Right lung (tissue), 5 donors: ENCODE data around the gene NT5M. TPM values are rescaled to one million over a fixed set of nuclear protein-coding genes. Genes with fewer than 3 reads are reported as not detected.
"Not testable (repeated sequence)": the region's sequence is repeated elsewhere in the genome, so short reads cannot be mapped to it uniquely, and the experiment has no call there.

Source experiments
- DNase-seq, 2 donors: peaks; one replicate each; pipeline ENCODE4 v3.0.0-alpha.2; 2013
- polyA plus RNA-seq, 5 donors: library from polyadenylated mRNA; unstranded; fragments of 120-200 nt; gene quantifications; one replicate each; pipeline versions ENCODE4 v1.2.1 to v1.2.3, GENCODE V29; 2013; ENCODE audit warnings: inconsistent platforms in 1 of 5, low replicate concordance in 1 of 5; ENCODE audit not compliant: insufficient read length in 5 of 5, insufficient read depth in 1 of 5

NT5M gene
- polyA plus RNA-seq, 5 donors: 2.7 to 6.5 (median 3.7) TPM

DNA sequence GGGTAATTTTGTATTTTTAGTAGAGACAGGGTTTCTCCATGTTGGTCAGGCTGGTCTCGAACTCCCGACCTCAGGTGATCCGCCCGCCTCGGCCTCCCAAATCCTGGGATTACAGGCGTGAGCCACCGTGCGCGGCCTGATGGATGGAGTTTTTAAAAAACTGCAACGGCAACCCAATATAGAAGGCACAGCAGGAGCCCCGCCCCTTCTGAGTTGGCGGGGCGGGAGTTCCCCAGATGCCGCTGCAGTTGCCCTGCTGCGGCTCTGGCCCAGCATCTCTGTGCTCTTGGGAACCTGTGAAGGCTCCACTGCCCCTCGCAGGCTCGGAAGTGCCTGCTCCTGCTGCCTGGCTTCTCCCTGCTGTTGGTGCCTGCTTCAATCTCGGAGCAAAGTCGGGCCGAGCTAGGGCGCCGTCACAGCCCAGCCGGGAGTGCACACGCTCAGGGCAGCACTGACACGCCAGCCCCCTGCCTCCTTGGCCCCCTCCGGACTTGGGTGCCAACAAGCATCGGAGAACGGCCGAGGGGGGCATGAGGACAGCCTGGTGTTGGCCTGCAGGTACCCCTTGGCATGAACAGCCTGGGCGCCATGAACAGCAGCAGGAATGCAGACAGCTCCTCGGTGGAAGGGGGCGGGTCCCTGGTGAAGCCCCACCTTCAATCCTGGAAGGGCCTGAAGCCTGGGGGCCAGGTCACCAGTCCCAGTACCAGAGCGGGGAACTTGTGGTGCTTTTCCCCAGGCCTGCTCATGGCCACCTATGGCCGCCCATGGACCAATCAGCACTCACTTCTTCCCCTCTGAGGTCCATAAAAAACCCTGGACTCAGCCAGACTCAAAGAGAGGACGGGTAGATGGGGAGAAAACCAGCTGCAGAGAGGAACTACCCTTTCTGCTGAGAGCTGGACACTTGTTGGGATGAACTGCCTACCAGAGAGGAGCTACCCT is 2.3 kb upstream of the NT5M start:
- DNase-seq: peak in 1 of 2 donors; percentile 13

DNA sequence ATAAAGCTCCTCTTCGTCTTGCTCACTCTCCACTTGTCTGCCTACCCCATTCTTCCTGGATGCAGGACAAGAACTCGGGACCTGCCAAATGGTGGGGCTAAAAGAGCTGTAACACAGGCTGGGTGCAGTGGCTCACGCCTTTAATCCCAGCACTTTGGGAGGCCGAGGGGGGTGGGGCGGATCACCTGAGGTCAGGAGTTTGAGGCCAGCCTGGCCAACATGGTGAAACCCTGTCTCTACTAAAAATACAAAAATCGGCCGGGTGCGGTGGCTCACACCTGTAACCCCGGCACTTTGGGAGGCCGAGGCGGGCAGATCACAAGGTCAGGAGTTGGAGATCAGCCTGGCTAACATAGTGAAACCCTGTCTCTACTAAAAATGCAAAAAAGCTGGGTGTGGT is 1.5 kb upstream of the NT5M start:
- not testable (repeated sequence) for DNase-seq

DNA sequence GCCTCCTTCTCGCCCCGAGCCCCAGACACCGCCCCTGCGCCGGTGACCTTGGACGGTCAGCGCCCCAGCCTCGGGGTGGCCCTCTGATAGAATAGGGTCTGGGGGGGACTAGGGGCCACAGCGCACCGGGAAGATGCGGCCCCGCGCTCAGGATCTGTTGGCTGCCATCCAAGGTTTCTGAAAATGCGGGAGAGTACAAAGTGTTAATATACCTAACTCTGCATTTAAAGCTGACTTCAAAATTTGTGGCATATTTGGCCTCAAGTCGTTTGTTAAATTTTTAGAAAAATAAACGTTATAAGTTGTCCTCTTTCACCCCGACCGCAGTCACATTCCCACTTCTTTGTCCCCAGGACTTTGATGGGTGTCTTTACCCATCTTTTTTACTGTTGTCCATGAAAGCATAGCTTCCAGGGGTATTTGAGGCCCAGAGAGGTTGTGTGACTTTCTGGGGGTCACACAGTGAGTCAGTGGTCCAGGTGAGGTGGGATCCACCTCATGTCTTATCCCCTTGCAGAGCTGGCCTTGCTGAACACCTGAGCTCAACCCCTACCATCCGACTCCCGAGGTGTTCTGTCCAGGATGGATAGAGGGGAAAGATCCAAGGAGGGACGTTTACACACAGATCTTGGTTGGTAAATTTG is 796 bp downstream of the NT5M start:
- no peak for DNase-seq

DNA sequence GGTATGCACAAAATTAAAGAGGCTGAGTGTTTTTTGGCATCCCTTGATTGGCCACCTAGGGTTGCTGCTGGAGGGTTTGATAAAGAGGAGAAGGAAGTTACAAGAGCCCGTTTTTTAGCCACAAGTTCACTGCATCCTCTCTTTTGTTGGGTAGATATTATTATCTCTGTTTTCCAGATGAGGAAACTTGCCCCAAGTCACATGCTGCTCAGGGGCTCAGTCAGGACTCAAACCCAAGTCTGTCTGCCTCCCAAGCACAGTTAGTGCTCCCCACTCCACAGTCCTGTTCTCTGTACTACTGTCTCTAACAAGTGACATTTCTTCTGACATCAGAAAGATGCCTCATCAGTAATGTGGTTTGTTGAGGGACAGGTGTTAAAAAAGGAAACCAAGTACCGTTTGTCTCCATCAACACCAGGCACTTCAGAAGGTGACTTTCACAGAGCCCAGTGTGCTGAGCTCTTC is 1.4 kb downstream of the NT5M start:
- DNase-seq: no peak

DNA sequence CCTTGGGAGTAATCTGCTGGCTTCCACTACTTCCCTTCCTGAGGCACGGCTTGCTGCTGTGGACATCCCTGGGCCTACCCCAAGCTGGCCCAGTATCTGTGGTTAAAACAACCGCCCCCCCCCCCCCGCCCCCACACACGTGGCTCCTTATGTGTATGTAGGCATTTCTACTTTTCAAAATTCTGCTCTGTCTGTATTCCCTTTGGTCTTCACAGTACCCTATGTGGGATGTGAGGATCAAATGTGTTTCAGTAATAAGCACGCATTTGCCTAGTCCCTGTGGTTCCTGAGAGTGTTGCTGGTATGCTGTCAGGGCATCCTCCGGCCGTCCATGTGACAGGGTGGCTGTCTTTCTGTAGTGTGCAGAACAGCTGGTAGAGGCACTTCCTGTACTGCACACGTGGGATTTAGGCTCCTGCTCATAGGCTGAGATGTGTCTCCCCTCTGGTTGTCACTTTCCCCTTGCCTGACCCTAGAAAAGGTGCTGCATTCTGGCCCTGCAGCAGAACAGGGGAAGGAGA is 2.2 kb downstream of the NT5M start:
- DNase-seq: no peak

DNA sequence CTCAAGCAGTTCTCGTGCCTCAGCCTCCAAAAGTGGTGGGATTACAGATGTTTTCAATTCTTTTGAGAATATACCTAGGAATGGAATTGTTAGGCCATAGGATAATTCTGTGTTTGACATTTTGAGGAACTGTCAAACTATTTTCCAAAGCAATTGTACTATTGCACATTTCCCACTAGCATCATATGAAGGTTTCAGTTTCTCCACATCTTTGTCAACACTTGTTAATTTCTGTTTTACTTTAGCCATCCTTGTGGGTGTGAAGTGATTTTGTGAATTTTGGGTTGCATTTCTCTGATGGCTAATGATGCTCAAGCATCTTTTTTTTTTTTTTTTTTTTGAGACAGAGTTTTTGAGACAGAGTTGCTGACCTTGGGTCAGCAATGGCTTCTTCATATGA is 6.2 kb downstream of the NT5M start:
- no peak for DNase-seq

DNA sequence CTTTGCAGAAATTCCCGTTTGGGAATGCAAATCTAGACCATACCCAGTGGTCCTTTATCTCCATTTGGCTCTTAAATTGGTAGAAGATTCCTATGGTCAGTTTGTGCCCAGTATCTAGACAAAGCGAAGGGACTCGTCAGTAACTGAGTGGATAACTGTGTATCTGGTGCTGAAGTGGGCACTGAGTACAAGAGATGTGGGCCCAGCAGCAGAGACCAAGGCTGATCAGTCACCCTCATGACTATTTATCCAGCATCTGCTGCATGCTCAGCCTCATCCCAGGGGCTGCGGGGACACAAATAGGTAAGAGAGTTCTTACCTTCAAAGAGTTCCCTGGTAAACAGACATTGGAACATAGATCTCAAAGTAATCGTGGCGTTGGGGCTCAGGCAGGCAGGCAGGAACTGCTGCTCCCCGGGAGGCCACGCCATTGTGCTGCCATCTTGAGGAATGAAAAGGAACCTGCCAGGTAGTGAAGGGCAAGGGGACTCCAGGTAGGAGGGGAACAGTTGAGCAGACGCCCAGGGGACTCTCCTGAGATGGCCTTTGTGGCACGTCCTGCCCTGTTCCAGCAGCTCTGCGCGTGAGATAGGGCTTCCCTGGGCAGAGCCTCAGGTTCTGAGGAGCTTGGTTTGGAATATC is 10.3 kb downstream of the NT5M start:
- DNase-seq: peak in 1 of 2 donors; percentile 12

DNA sequence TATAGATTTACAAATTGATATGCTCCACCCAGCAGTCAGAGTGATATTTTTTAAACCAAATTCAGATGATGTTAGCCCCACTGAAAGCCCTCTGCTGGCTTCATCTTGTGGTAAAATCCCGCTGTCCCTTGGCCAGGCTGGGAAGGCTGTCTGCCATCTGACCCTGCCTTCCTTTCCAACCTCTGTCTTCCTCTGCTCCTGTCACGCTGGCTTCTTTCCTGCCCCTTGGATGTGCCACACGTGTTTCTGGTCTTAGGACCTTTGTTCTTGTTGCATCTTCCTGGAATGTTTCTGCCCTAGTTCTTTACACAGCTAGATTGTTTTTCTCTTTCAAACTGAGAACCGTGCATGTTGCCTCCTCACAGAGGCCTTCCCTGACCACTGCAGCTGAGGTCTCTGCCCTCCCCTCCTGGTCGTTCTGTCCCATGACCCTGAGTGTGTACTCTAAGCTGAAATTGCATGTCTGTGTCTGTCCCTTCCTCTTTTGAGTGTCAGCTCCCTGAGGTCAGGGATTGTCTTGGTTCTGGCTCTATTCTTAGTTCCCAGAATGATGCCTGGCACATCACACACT is 11.4 kb downstream of the NT5M start:
- DNase-seq: no peak

DNA sequence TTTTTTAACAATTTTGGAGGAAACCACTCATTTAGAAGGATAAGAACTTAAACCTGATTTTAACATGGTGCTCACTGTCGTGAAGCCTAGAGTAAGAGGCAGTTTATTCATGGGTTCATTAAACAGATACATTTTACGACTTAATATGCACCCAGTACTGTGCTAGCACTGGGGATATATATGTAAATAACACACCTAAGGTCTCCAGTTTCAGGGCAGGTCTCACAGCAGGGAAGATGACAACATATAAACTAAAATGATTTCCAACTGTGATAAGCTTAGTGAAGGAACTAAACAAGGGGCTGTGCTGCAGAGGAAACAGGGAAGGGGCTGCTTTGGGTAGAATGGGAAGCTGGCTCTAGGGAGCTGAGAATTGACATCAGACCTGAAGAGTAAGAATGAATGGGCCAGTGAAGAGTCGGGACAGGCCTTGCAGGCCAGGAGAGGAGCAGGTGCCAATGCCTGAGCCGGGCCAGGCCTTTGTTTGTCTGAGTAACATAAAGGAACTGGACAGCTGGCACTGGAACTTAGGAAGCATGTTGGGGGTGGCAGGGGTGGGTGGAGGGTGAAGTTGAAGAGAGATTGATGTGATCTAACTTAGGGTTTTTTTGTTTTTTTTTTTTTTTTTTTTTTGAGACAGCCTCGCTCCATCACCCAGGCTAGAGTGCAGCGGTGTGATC is 12.1 kb downstream of the NT5M start:
- no peak for DNase-seq

DNA sequence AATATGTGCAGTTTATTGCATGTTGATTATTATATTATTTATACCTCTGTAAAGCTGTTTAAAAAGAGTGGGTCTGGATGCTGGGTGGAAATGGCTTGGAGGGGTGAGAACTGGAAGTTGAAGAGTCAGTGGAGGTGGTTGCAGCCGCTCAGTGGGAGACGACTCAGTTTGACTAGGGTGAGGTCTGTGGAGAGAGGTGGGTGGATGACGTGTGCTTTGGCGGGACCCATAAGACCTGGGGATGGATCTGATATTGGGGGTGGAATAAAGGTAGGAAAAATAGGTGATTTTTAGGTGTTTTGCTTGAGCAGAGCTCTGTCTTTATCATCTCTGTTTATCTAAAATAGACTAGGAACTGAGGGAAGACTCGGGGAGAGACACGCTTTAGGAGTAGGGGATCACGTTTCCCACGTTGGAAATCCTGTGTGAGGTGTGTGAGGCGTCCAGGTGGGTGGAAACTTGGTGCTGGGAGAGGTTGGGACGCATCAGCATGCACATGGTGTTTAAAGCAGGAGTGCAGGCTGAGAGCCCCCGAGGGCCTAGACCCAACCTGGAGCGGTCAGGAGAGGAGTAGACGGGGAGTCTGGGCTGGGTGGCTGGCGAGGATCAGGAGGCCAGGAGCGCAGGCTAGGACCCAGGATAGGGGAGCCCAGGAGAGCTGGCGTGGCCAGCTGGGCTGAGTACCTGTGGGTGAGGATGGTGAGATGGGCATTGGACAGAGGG is 17.2 kb downstream of the NT5M start:
- no peak for DNase-seq

DNA sequence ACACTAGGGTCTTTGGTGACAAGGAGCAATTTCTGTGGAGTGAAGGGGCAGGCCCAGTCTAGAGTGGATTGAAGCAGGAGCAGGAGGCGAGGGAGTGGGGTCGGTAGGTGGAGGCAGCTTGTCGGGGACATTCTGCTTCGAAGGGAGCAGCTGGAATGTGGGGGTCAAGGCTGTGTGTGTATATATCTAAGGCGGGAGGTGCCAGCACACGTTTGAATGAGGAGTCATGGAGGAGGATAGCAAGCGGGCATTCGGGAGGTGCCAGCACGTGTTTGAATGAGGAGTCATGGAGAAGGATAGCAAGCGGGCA is 17.7 kb downstream of the NT5M start:
- no peak for DNase-seq

DNA sequence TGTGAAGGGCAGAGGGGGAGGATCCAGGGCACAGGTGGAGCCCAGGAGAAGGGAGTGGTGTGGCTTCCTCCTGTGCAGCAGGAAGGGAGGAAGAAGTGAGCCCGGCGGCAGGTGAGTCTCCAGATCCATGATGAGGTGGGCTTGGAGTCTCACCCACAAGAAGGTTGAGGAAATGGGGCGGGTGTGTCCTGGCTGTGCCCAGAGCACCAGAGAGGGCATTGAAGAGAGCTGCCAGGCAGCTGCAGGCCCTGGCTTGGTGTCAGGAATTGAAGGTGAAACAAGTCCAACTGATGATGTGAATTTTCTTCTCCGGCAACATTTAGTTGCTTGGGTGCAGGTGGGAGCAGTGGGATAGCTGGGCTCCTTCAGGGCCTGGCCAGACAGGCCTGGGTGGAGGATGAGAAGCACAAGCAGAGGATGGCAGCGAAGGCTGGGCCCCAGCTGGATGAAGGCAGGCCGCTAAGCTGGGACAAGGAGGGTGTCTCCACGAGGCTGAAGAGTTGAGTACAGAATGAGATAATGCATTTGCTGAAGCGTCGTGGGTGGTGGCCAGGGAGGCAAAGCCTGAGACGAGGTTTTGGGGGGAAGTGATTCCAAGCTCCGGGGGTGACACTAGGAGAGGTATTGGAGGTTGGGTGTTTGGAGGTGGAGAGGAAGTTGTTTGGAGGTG is 18.3 kb downstream of the NT5M start:
- DNase-seq: no peak

DNA sequence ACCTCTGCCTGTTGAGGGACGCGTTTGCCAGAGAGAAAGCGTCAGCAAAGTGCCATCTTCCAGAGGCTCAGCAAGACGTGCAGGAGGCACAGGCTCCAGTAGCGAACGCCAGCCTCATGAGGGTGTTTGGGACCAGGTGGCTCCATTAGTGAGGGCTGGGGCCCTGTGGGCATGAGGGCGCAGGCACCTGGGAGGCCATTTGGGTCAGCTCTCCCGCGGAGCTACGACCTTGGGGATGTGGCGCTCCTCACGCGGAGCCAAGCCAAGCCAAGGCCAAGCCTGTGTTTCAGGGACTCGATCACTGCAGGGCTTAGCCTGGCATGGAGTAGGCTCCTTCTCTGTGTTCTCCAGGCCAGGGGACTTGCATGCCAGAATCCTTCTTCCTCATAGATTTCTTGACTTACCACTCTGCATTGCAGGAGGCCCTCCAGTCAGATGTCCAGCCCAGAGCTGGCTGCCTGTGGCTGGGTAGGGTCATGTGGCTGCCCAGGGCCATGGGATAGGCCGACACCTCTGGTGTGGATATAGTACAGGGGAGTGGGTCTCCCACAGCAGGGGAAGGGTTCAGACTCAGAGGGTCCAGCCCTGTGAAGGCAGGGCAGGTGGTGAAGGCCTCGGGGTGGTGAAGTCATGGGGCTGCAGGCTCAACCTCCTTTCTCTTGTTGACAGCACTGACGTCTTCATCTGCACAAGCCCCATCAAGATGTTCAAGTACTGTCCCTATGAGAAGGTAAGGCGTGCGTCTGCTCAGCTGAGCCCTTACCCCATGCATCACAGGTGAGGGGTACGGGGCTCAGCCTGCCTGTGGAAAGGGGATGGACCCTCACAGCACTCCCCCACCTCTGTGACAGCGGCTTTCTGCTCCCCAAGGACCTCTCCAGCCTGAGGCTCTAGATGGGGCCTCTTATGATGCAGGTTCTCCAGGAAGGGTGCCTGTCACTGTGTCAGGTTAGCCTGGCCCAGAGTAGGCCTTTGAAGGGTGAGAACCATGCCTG is 19.6 kb downstream of the NT5M start:
- no peak for DNase-seq

DNA sequence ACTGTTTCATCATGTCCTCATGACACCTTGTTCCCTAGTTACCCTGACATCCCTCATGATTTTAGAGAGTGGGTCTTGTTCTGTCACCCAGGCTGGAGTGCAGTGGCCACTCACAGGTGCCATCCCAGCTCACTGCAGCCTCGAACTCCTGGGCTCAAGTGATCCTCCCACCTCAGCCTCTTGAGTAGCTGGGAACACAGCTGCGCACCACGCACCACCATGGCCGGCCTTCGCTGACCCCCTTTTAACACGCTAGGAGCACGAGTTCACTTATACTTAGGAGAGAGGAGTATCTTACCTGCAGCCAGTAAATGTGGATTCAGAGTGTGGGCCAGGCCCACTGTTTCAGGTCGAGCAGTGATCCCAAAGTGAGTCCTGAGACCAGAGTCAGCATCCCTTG is 21.4 kb downstream of the NT5M start:
- DNase-seq: no peak

DNA sequence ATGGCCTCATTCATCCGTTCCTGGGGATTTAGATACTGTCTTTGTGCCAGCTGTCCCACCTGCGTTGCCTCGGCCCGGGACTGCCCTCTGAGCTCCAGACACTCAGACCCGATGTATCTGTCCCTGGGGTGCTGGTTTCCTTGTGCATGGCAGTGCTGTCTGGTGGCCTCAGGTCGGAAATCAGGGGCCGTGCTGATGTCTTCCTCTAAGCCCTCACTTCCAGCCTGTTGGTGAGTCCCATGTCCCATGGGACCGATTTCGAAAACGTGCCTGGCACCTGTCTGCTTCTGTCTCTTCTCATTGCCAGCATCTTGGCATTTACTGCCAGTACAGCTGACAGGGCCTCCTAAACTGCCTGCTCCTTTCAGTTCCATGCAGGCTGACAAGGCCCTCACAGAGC is 22.1 kb downstream of the NT5M start:
- DNase-seq: no peak

DNA sequence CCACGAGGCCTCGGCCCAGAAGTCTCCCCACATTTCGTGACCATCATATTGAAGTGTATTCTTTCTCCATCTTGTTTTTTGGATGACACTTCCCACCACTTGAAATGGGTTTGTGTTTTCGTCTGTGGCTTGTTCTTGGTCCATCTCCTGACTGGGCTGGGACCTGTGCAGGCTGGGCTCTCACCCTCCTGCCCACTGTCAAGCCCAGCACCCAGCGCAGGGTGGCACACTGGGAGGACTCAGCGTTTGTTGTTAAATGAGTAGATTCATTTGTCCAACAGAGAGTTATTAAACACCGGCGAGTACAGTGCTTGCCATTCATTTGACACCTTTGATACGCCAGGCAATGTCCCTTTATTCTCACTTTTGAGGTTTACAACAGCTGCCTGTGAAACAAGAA is 22.6 kb downstream of the NT5M start:
- DNase-seq: no peak

DNA sequence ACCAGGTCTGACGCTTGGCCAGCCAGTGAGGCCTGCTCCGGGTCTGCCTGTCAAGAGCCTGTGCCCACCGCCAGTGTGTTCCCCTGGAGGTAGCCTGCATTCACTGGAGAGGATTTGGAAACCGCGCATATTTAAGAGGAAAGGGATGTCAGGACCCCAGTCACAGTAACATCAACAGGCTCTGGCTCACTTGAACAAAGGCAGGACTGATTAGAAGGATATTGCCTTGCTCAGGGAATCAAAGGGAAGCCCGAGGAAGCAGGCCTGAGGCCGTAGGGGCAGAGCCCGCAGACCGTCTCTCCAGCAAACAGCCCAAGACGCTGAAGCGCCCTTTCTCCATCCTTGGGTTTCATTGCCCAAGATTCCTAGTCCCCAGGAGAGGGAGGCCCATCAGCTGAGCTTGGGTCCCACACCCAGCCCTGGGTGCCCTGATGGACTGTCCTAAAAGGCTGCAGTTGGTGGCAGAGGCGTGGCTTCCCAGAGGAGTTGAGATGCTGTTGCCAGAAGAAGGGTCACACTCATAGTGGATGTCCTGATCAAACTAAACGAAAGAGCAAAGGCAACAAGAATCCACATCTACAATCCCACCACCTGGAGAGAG is 23.2 kb downstream of the NT5M start:
- no peak for DNase-seq

DNA sequence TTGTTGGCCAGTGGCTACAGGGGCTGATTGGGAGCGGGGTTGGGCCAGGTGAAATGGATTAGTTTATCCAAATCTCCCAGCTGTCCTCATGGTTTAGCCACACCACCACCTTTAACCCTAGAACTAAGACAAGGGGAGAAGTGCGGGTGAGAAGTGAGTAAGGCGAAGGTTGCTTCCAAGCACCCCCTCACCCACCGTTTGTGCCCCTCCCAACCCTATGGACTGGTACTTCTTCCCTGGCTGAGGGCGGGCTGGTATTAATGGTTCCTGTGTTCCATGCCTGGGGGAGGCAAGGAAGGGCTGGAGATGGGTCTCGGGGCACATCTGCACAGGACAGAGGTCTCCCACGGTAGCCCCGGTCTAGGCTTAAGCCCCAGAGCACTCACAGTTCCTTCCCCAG is 25.1 kb downstream of the NT5M start:
- no peak for DNase-seq

DNA sequence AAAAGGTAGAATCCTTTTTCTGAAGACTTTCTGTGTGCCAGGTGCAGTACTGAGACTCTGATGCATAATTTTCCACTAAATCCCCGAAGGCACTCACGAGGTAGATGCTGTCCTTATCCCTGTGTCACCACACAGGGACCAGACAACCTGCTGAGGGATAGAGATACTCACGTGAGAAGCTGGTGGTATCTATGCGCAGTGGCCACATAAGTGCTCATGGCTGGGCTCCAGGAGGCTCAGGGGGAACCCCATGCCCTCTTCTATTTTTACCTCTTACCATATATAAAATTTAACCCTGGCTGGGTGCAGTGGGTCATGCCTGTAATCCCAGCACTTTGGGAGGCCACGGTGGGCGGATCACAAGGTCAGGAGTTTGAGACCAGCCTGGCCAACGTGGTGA is 38.3 kb downstream of the NT5M start:
- no peak for DNase-seq
